Measurements from ENCODE around the gene ALDOB. TPM values are rescaled to one million over a fixed set of nuclear protein-coding genes. Genes with fewer than 3 reads are reported as not detected.

Gene ALDOB
- polyA plus RNA-seq, 1 donor from 2014 or later: not detected

DNA sequence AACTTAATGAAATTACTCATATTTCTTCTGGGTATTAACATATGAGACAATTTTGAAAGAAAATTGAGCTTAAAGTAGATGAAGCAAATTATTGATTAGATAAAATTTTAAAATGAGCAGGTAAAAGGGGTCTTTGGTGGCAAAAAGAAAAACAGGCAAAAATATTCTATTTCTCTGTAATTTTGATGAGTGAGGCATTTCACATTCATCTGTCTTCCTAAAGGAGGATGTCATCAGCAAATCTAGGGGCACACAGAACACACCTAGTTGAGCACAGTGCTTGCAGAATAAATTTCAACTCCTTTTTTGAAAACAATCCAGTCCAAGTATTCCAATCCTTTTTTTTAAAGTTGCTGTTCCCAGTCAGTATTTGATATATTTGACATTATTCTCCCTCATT, 20.7 kb downstream of the ALDOB start:
- no peak overlapping the region for H2AFZ ChIP-seq (ENCODE audit: low read depth, low read length)
- H3F3A ChIP-seq (ENCODE audit: insufficient read depth, low read length, poor library complexity, severe bottlenecking): no peaks in the 10 kb centered on the region
- H4K20me1 ChIP-seq (ENCODE audit: insufficient read depth): no peaks in the 10 kb centered on the region
- H3K4me2 ChIP-seq (ENCODE audit: low read length): no peak overlapping the region
- H3K79me2 ChIP-seq (replicated peaks; ENCODE audit: insufficient read depth, low read length): peaks cover 2% of the 10 kb centered on the region
- H3K9me2 ChIP-seq (ENCODE audit: insufficient read depth, low read length): no peaks in the 10 kb centered on the region
- no peak overlapping the region for H3K27ac ChIP-seq (ENCODE audit: low read length)
- H3K9me3 ChIP-seq (ENCODE audit: low read length): peaks cover 2% of the 10 kb centered on the region
- H3K27me3 ChIP-seq (ENCODE audit: insufficient read depth, low read depth, low read length): no peaks in the 10 kb centered on the region
- H3K4me3 ChIP-seq (ENCODE audit: low read length): no peak overlapping the region
- peaks cover 6% of the 10 kb centered on the region for H3K36me3 ChIP-seq (ENCODE audit: insufficient read depth, low read length)
- TF ChIP-seq EP300 (conservative IDR thresholded peaks at IDR 0.05; ENCODE audit: poor library complexity, severe bottlenecking) (no peak), SMC3 (conservative IDR thresholded peaks at IDR 0.05; ENCODE audit: poor library complexity) (no peak), EZH2 (IDR thresholded peaks at IDR 0.05; ENCODE audit: borderline replicate concordance, insufficient read depth, low read length, poor library complexity, severe bottlenecking) (no peak)
- no peak overlapping the region for H3K9ac ChIP-seq (ENCODE audit: low read length)

DNA sequence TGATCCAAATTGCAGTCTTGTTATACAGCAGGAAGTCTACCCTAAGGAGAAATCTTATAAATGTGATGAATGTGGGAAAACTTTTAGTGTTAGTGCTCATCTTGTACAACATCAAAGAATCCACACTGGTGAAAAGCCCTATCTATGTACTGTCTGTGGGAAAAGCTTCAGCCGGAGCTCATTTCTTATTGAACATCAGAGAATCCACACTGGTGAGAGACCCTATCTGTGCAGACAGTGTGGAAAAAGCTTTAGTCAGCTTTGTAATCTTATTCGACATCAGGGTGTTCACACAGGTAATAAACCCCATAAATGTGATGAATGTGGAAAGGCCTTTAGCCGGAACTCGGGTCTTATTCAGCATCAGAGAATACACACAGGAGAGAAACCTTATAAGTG, 26.5 kb downstream of the ALDOB start:
- no peaks in the 10 kb centered on the region for H3K9me2 ChIP-seq (ENCODE audit: insufficient read depth, low read length)
- H3K9me3 ChIP-seq (ENCODE audit: low read length): peaks cover 23% of the 10 kb centered on the region
- no peak overlapping the region for H3K9ac ChIP-seq (ENCODE audit: low read length)
- H3K4me3 ChIP-seq (ENCODE audit: low read length): no peak overlapping the region
- H3F3A ChIP-seq (ENCODE audit: insufficient read depth, low read length, poor library complexity, severe bottlenecking): no peaks in the 10 kb centered on the region
- H3K27me3 ChIP-seq (ENCODE audit: insufficient read depth, low read depth, low read length): no peaks in the 10 kb centered on the region
- TF ChIP-seq, protein P1, sequence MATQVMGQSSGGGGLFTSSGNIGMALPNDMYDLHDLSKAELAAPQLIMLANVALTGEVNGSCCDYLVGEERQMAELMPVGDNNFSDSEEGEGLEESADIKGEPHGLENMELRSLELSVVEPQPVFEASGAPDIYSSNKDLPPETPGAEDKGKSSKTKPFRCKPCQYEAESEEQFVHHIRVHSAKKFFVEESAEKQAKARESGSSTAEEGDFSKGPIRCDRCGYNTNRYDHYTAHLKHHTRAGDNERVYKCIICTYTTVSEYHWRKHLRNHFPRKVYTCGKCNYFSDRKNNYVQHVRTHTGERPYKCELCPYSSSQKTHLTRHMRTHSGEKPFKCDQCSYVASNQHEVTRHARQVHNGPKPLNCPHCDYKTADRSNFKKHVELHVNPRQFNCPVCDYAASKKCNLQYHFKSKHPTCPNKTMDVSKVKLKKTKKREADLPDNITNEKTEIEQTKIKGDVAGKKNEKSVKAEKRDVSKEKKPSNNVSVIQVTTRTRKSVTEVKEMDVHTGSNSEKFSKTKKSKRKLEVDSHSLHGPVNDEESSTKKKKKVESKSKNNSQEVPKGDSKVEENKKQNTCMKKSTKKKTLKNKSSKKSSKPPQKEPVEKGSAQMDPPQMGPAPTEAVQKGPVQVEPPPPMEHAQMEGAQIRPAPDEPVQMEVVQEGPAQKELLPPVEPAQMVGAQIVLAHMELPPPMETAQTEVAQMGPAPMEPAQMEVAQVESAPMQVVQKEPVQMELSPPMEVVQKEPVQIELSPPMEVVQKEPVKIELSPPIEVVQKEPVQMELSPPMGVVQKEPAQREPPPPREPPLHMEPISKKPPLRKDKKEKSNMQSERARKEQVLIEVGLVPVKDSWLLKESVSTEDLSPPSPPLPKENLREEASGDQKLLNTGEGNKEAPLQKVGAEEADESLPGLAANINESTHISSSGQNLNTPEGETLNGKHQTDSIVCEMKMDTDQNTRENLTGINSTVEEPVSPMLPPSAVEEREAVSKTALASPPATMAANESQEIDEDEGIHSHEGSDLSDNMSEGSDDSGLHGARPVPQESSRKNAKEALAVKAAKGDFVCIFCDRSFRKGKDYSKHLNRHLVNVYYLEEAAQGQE (IDR thresholded peaks at IDR 0.05; ENCODE audit: borderline replicate concordance): no peak
- no peak for TF ChIP-seq RAD21 (conservative IDR thresholded peaks at IDR 0.05)
- TF ChIP-seq POLR2AphosphoS5 (IDR thresholded peaks at IDR 0.05): no peak
- no peak for TF ChIP-seq MXI1 (conservative IDR thresholded peaks at IDR 0.05; ENCODE audit: poor library complexity, severe bottlenecking)
- TF ChIP-seq SMC3 (conservative IDR thresholded peaks at IDR 0.05; ENCODE audit: poor library complexity): no peak
- TF ChIP-seq TAF1 (IDR thresholded peaks at IDR 0.05; ENCODE audit: low read depth): no peak
- no peak for TF ChIP-seq EP300 (conservative IDR thresholded peaks at IDR 0.05; ENCODE audit: poor library complexity, severe bottlenecking)
- no peak for TF ChIP-seq EZH2 (IDR thresholded peaks at IDR 0.05; ENCODE audit: borderline replicate concordance, insufficient read depth, low read length, poor library complexity, severe bottlenecking)
- TF ChIP-seq, protein P2, sequence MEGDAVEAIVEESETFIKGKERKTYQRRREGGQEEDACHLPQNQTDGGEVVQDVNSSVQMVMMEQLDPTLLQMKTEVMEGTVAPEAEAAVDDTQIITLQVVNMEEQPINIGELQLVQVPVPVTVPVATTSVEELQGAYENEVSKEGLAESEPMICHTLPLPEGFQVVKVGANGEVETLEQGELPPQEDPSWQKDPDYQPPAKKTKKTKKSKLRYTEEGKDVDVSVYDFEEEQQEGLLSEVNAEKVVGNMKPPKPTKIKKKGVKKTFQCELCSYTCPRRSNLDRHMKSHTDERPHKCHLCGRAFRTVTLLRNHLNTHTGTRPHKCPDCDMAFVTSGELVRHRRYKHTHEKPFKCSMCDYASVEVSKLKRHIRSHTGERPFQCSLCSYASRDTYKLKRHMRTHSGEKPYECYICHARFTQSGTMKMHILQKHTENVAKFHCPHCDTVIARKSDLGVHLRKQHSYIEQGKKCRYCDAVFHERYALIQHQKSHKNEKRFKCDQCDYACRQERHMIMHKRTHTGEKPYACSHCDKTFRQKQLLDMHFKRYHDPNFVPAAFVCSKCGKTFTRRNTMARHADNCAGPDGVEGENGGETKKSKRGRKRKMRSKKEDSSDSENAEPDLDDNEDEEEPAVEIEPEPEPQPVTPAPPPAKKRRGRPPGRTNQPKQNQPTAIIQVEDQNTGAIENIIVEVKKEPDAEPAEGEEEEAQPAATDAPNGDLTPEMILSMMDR (IDR thresholded peaks at IDR 0.05; ENCODE audit: poor library complexity, severe bottlenecking): no peak
- no peak overlapping the region for H3K27ac ChIP-seq (ENCODE audit: low read length)
- peaks cover 2% of the 10 kb centered on the region for H3K79me2 ChIP-seq (replicated peaks; ENCODE audit: insufficient read depth, low read length)
- H2AFZ ChIP-seq (ENCODE audit: low read depth, low read length): no peak overlapping the region
- no peaks in the 10 kb centered on the region for H4K20me1 ChIP-seq (ENCODE audit: insufficient read depth)
- no peak overlapping the region for H3K4me2 ChIP-seq (ENCODE audit: low read length)
- H3K36me3 ChIP-seq (ENCODE audit: insufficient read depth, low read length): peaks cover 35% of the 10 kb centered on the region

Data from neural cell (in vitro differentiated cells).